HG03280 (cell line): ENCODE measurements around the gene TYMP.

Experiments used
- ATAC-seq: cut with Tn5 transposase; IDR thresholded peaks from one replicate; pipeline ENCODE4 v1.9.1; 2021; ENCODE audit warnings: mild to moderate bottlenecking, moderate library complexity; ENCODE audit not compliant: unreplicated experiment

TYMP gene

GRCh38 chr22:50506611-50507420 is 23.0 kb downstream of the TYMP start:
- peak; percentile 2 for ATAC-seq

- ATAC-seq: no peak
Measured at GRCh38 chr22:50505776-50506610, 23.8 kb downstream of the TYMP start.

- ATAC-seq: no peak
Measured at GRCh38 chr22:50505276-50505775, 24.5 kb downstream of the TYMP start.

- no peak for ATAC-seq
Measured at GRCh38 chr22:50504369-50505211, 25.2 kb downstream of the TYMP start.

GRCh38 chr22:50503475-50504145 is 26.2 kb downstream of the TYMP start:
- no peak for ATAC-seq

- no peak for ATAC-seq
Measured at GRCh38 chr22:50502628-50503474, 27.0 kb downstream of the TYMP start.

GRCh38 chr22:50502096-50502495 is 27.7 kb downstream of the TYMP start:
- ATAC-seq: no peak

- no peak for ATAC-seq
Measured at GRCh38 chr22:50500452-50500851, 29.4 kb downstream of the TYMP start.

GRCh38 chr22:50498322-50498890 is 31.4 kb downstream of the TYMP start:
- no peak for ATAC-seq

GRCh38 chr22:50497093-50497492 is 32.7 kb downstream of the TYMP start:
- no peak for ATAC-seq

GRCh38 chr22:50490531-50491308 is 39.1 kb downstream of the TYMP start:
- no peak for ATAC-seq

- no peak for ATAC-seq
Measured at GRCh38 chr22:50489363-50490243, 40.2 kb downstream of the TYMP start.

GRCh38 chr22:50488886-50489285 is 40.9 kb downstream of the TYMP start:
- ATAC-seq: no peak

- no peak for ATAC-seq
Measured at GRCh38 chr22:50488006-50488677, 41.7 kb downstream of the TYMP start.

GRCh38 chr22:50487290-50488005 is 42.4 kb downstream of the TYMP start:
- no peak for ATAC-seq
